DOHH2 (cell line): ENCODE measurements around the gene FRAS1.

Experiments
- CTCF ChIP-seq: fragments of 200-600 bp; sonication (generic); IDR thresholded peaks from one replicate; pipeline ENCODE4 v1.5.1; 2014; ENCODE audit warnings: antibody characterized with exemption, mild to moderate bottlenecking, low read depth, low read length; ENCODE audit not compliant: poor library complexity, severe bottlenecking
- EZH2phosphoT487 ChIP-seq: fragments of 200-600 bp; sonication (generic); IDR thresholded peaks from 2 replicates; pipeline ENCODE4 v1.6.1; 2017; ENCODE audit warnings: borderline replicate concordance, mild to moderate bottlenecking, antibody characterized with exemption, low read length, moderate library complexity, mixed read lengths

- TF ChIP-seq CTCF: no peak
- TF ChIP-seq EZH2phosphoT487: no peak
Observed at GRCh38 chr4:78509043-78509442, 451.9 kb downstream of the FRAS1 start.
